ENCODE results near the gene RNU5B-1. TPM values are rescaled to one million over a fixed set of nuclear protein-coding genes. Genes with fewer than 3 reads are reported as not detected.

Gene RNU5B-1
- total and polyA plus RNA-seq, 9 of the 15 experiments (the other 6 are each of a cell fraction or from before 2014, with no cell fraction given) = 14.2 TPM; not detected in 8

DNA sequence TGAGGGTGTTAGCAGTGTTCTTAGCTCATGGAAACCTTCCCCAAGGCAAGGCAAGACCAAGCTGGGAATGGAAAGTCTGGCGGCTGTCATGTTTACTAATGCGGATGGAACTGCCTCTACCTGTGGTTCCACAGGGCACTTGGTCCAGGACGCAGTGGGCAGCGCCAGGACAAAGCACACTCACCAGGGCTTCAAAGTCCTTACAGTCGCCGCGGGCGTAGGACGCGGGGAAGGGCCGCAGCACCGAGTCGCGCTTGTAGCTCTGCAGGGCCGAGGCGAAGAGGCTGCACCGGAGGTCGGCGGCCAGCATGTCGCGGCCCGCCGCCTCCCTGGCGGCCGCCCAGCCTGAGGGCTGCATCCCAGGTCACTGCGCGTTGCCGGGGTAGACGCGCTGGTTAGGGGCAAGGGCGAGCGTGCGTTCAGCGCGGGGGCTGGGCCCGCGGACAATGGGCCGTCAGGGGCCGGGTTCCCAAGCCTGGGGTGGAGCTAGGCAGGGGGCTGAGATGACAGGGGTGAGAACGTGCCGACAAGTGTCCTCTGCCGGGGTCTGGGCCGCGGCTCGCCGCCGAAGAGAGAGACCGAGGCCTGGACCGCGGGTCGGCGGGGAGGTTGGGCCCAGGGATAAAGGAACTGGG lies 18.3 kb upstream of the RNU5B-1 start (continued):
- TF ChIP-seq PHF21A (IDR thresholded peaks at IDR 0.05; ENCODE audit: borderline replicate concordance, low read depth) = no peak
- no peak for TF ChIP-seq ZNF140 (CRISPR knock-in tag; IDR thresholded peaks at IDR 0.05)
- TF ChIP-seq MXI1 (IDR thresholded peaks at IDR 0.05; ENCODE audit: low read depth, low read length) = no peak
- no peak for TF ChIP-seq EWSR1 (IDR thresholded peaks at IDR 0.05; ENCODE audit: borderline replicate concordance, low read depth, partially characterized antibody)
- no peak for TF ChIP-seq TOE1 (IDR thresholded peaks at IDR 0.05; ENCODE audit: borderline replicate concordance)
- TF ChIP-seq TOE1 (CRISPR knock-in tag; IDR thresholded peaks at IDR 0.05; ENCODE audit: borderline replicate concordance, low read depth) = no peak
- no peak for TF ChIP-seq MEIS2 (IDR thresholded peaks at IDR 0.05; ENCODE audit: partially characterized antibody)
- TF ChIP-seq NFRKB (IDR thresholded peaks at IDR 0.05; ENCODE audit: low read depth) = no peak
- no peak for TF ChIP-seq E2F3 (CRISPR knock-in tag; IDR thresholded peaks at IDR 0.05)
- TF ChIP-seq, protein P1, sequence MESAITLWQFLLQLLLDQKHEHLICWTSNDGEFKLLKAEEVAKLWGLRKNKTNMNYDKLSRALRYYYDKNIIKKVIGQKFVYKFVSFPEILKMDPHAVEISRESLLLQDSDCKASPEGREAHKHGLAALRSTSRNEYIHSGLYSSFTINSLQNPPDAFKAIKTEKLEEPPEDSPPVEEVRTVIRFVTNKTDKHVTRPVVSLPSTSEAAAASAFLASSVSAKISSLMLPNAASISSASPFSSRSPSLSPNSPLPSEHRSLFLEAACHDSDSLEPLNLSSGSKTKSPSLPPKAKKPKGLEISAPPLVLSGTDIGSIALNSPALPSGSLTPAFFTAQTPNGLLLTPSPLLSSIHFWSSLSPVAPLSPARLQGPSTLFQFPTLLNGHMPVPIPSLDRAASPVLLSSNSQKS (CRISPR knock-in tag; IDR thresholded peaks at IDR 0.05) = no peak
- no peak for TF ChIP-seq ATF1 (CRISPR knock-in tag; IDR thresholded peaks at IDR 0.05)
- no peak for TF ChIP-seq ATF1 (tag; IDR thresholded peaks at IDR 0.05)
- no peak for TF ChIP-seq ILK (tag; IDR thresholded peaks at IDR 0.05; ENCODE audit: borderline replicate concordance, low read depth)
- no peak for TF ChIP-seq HNRNPH1 (optimal IDR thresholded peaks at IDR 0.05; ENCODE audit: low read depth, low read length)
- no peak for TF ChIP-seq ZNF232 (CRISPR knock-in tag; IDR thresholded peaks at IDR 0.05)
- TF ChIP-seq, protein P2, sequence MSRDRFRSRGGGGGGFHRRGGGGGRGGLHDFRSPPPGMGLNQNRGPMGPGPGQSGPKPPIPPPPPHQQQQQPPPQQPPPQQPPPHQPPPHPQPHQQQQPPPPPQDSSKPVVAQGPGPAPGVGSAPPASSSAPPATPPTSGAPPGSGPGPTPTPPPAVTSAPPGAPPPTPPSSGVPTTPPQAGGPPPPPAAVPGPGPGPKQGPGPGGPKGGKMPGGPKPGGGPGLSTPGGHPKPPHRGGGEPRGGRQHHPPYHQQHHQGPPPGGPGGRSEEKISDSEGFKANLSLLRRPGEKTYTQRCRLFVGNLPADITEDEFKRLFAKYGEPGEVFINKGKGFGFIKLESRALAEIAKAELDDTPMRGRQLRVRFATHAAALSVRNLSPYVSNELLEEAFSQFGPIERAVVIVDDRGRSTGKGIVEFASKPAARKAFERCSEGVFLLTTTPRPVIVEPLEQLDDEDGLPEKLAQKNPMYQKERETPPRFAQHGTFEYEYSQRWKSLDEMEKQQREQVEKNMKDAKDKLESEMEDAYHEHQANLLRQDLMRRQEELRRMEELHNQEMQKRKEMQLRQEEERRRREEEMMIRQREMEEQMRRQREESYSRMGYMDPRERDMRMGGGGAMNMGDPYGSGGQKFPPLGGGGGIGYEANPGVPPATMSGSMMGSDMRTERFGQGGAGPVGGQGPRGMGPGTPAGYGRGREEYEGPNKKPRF (IDR thresholded peaks at IDR 0.05; ENCODE audit: low read depth, low read length) = no peak
- TF ChIP-seq RBM17 (IDR thresholded peaks at IDR 0.05; ENCODE audit: borderline replicate concordance, low read depth, low read length) = no peak
- TF ChIP-seq OTX1 (CRISPR knock-in tag; IDR thresholded peaks at IDR 0.05) = no peak
- no peak for TF ChIP-seq TRIM25 (IDR thresholded peaks at IDR 0.05; ENCODE audit: borderline replicate concordance)
- no peak for TF ChIP-seq NCOA4 (IDR thresholded peaks at IDR 0.05; ENCODE audit: partially characterized antibody)
- no peak for TF ChIP-seq ZNF507 (tag; conservative IDR thresholded peaks at IDR 0.05)
- TF ChIP-seq ZFP1 (CRISPR knock-in tag; IDR thresholded peaks at IDR 0.05) = no peak
- no peak for TF ChIP-seq TEAD2 (tag; IDR thresholded peaks at IDR 0.05)
- TF ChIP-seq HBP1 (CRISPR knock-in tag; IDR thresholded peaks at IDR 0.05) = no peak

Measured in K562 (cell line).